GM12874 (cell line): ENCODE results near the gene FA2H.

Experiments
- TF ChIP-seq, protein P1 (sequence below): IDR thresholded peaks from 2 replicates; pipeline ENCODE4 v1.5.1; 2011; ENCODE audit warnings: low read depth, mild to moderate bottlenecking, control low read depth, low read length, moderate library complexity; ENCODE audit not compliant: insufficient read depth

FA2H gene

DNA sequence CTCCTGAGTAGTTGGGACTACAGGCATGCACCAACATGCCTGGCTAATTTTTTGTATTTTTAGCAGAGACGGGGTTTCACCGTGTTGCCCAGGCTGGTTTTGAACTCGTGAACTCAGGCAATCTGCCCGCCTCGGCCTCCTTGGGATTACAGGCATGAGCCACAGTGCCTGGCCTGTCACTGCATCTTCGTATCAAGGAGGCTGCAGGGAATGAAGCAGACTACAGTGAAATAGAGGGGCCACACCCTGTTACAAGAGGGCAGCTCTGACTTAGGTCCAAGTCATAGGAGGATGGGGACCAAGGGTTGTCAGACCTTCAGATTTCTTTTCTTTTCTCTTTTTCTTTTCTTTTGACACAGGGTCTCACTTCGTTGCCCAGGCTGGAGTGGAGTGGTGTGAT, 28.7 kb downstream of the FA2H start:
- TF ChIP-seq, protein P1, sequence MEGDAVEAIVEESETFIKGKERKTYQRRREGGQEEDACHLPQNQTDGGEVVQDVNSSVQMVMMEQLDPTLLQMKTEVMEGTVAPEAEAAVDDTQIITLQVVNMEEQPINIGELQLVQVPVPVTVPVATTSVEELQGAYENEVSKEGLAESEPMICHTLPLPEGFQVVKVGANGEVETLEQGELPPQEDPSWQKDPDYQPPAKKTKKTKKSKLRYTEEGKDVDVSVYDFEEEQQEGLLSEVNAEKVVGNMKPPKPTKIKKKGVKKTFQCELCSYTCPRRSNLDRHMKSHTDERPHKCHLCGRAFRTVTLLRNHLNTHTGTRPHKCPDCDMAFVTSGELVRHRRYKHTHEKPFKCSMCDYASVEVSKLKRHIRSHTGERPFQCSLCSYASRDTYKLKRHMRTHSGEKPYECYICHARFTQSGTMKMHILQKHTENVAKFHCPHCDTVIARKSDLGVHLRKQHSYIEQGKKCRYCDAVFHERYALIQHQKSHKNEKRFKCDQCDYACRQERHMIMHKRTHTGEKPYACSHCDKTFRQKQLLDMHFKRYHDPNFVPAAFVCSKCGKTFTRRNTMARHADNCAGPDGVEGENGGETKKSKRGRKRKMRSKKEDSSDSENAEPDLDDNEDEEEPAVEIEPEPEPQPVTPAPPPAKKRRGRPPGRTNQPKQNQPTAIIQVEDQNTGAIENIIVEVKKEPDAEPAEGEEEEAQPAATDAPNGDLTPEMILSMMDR: no peak

DNA sequence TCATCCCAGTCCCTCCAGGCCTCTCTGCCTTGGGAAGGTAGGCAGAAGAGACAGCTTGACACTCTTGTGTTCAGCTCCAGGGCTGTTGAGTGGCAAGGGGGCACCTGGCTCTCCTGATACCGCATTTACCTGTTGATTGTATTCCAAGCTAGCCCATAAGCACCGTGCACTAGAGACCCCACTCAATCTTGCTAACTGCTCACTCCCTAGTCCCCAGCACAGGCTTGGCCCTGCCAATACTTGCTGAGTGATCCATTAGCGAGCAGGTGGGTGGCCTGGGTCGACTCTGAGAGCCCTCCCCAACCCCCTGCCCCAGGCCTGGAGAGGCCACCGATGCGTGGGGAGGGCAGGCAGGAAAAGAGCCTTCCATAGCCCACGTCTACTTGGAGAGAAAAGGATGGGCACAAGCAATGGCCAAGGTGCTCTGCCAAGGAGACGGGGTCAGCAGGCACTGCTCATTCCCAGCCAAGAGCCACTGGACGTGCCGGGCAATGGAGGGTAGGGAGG, 29.5 kb downstream of the FA2H start:
- TF ChIP-seq, protein P1: no peak

DNA sequence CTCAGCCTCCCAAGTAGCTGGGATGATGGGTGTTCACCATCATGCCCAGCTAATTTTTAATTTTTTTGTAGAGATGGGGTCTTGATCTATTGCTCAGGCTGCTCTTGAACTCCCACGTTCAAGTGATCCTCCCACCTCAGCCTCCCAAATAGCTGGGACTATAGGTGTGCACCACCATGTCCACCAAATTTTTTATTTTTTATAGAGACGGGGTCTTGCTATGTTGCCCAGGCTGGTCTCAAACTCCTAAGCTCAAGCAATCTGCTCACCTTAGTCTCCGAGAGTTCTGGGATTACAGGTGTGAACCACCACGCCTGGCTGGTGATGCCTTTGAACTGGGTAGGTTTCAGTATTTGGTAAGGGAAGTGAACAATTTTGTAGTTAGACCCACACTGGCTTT, 30.1 kb downstream of the FA2H start:
- TF ChIP-seq, protein P1: no peak

DNA sequence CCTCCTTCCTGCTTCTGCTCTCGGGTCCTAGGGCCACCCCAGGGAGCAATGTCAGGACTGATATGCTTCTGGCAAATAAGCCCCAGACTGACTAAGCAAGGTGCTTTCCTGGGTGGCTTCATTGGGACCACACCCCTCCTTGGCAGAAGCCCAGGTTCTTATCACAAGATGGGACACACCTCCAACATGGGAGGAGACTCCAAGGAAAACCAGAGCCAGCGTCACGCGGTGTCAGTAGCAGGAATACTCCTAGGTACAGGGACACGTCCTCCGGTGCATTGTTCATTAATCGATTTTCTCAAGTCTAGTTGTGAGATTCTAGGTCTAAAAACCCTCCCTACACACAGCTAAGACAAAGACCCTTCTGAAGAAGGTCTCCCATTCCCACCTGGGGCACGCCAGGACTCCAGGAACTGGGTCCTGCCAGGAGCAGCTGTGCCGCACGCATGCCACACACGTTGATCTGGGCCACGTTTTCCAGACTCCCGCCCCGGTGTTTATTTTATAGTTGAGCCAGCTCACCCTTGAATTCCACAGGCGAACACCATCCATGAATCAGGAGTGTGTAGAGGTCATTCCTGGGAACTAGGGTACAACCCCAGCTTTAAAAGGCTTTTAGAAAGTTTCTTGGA, 30.8 kb downstream of the FA2H start:
- TF ChIP-seq, protein P1: no peak

DNA sequence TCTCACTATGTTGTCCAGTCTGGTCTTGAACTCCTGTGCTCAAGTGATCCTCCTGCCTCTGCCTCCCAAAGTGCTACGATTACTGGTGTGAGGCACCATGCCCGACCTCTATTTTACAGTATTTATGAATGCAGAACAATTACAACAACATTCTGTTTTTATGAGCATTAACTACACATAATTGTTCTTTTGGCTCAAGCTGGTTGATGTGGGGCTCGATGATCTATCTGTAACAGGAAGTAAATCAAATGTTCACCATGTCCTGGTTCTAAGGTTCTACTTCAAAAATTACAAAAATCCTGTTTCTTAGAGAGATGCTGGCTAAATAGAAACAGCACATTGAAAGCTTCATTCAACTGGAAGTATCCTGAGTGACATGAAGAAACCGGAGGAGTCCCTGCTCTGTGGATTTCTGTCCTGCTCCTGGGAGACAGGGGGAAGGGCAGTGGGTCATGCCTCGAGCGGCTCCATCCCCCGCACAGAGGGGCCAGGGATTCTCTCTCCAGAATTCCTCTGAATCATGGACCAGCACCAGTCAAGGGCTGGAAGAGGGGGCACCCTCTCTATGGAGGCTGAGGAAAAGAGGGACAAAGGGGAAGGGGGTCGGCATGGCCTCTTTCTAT, 31.5 kb downstream of the FA2H start:
- TF ChIP-seq, protein P1: no peak

DNA sequence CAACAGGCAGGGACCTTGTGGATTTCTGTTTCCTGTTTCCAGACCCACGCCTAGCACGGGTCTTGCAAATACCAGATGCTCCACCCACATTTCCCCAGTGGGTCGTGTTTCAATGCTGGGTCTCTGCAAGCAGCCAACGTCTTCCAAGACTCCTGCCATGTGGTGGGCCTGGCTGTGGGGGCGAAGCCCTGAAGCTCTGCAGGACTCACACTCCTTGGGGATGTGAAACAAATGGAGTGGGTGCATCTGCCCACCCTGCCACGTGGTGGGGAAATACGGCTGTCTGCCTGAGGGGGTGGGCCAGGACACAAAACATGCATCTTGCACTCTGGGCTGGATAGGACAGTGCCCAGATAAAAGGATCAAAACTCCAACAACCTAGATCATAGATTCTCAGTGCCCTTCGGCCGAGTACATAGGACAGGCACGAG, 32.6 kb downstream of the FA2H start:
- TF ChIP-seq, protein P1: no peak

DNA sequence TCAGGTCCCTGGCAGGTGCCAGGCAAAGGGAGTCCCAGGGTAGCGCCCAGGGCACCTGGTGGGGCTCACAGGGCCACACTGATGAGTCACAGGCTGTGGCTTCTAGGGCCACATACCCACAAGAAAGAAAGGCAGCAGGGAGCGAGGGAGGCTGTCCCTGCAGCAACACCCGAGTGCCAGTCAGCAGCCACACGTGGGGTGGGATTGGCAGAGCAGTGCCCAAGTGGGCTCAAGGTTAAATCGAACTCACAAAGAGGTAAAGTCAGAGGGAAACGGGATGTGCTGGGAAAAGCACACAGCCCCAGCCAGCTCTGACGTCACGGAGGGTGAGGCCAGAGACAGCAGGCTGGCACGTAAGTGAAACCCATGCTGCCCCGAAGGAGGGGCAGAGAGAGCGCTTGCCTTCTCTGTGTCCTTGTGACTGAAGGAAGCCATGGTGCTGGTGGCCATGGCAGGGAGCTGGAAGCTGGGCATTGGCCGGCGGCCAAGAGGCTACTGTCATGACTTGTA, 33.8 kb downstream of the FA2H start:
- TF ChIP-seq, protein P1: no peak
